SK-N-SH (cell line): Measurements from ENCODE around the gene HHIPL1. TPM values are rescaled to one million over a fixed set of nuclear protein-coding genes. Genes with fewer than 3 reads are reported as not detected.

ENCODE experiments used
- CTCF ChIA-PET: fragments of 300-600, 350-600 bp; formaldehyde crosslinking; extraction: SDS; loops from one replicate; lab custom pipeline; 2021; lab: Yijun Ruan, JAX
- POLR2A ChIA-PET: fragments of 350-600 bp; sonication (Branson Sonifier 250); formaldehyde crosslinking; extraction: SDS; loops from one replicate; lab custom pipeline; 2020; ENCODE audit warnings: antibody characterized with exemption, inconsistent platforms; lab: Yijun Ruan, JAX
- DNase-seq: peaks from one replicate; pipeline ENCODE4 v3.0.0; 2012
- H2AFZ ChIP-seq: fragments of 200-600 bp; sonication (generic); 2 replicates; pipeline ENCODE4 v1.8.1; 2016; ENCODE audit warnings: antibody characterized with exemption, mild to moderate bottlenecking, low read depth
- H3F3A ChIP-seq: fragments of 200-600 bp; sonication (generic); replicated peaks from 2 replicates; pipeline ENCODE3; 2016; ENCODE audit warnings: antibody characterized with exemption, mild to moderate bottlenecking; ENCODE audit not compliant: insufficient read depth
- H3K27ac ChIP-seq, 2 experiments: fragments of 200-500 bp in 1 of 2; fragments of 200-600 bp in 1 of 2; sonication (Bioruptor generic) in 1 of 2; sonication (generic), shearing (Covaris generic) in 1 of 2; 2 replicates each; pipeline versions ENCODE4 v1.5.1 to v1.6.1; 2014 to 2016; ENCODE audit warnings: low read depth in 2 of 2, inconsistent platforms in 1 of 2, low read length in 1 of 2, mild to moderate bottlenecking in 1 of 2, mixed read lengths in 1 of 2
- H3K27me3 ChIP-seq: fragments of 200-600 bp; sonication (generic), shearing (Covaris generic); 2 replicates; pipeline ENCODE4 v1.6.1; 2016; ENCODE audit warnings: mixed run types; ENCODE audit not compliant: insufficient read depth
- H3K36me3 ChIP-seq, 2 experiments: fragments of 200-500 bp in 1 of 2; fragments of 200-600 bp in 1 of 2; sonication (Bioruptor generic) in 1 of 2; sonication (generic) in 1 of 2; replicated peaks in 1 of 2; 2 replicates each; pipeline versions ENCODE3 to v1.5.1; 2014 to 2016; ENCODE audit warnings: low read length in 1 of 2, mild to moderate bottlenecking in 1 of 2; ENCODE audit not compliant: insufficient read depth in 2 of 2, control insufficient read depth in 1 of 2
- H3K4me1 ChIP-seq, 2 experiments: fragments of 200-500 bp in 1 of 2; fragments of 200-600 bp in 1 of 2; sonication (Bioruptor generic) in 1 of 2; sonication (generic), shearing (Covaris generic) in 1 of 2; 2 replicates each; pipeline versions ENCODE4 v1.5.1 to v1.6.1; 2014 to 2016; ENCODE audit warnings: low read depth in 1 of 2, low read length in 1 of 2, mixed run types in 1 of 2; ENCODE audit not compliant: insufficient read depth in 2 of 2, control insufficient read depth in 1 of 2
- H3K4me2 ChIP-seq: fragments of 200-600 bp; sonication (generic), shearing (Covaris generic); 2 replicates; pipeline ENCODE4 v1.6.1; 2017; ENCODE audit warnings: mixed run types
- H3K4me3 ChIP-seq, 2 experiments: fragments of 200-500 bp in 1 of 2; fragments of 200-600 bp in 1 of 2; sonication (Bioruptor generic) in 1 of 2; sonication (generic), shearing (Covaris generic) in 1 of 2; 2 replicates each; pipeline versions ENCODE4 v1.5.1 to v1.8.1; 2014 to 2016; ENCODE audit warnings: low read depth in 2 of 2, inconsistent platforms in 1 of 2, low read length in 1 of 2, mild to moderate bottlenecking in 1 of 2, mixed read lengths in 1 of 2, moderate library complexity in 1 of 2
- H3K79me2 ChIP-seq: fragments of 200-600 bp; sonication (generic); 2 replicates; pipeline ENCODE4 v1.8.1; 2017; ENCODE audit warnings: mild to moderate bottlenecking; ENCODE audit not compliant: insufficient read depth
- H3K9ac ChIP-seq: fragments of 200-600 bp; sonication (generic); 2 replicates; pipeline ENCODE4 v1.6.1; 2017; ENCODE audit warnings: mixed run types
- H3K9me2 ChIP-seq: fragments of 200-600 bp; sonication (generic); 2 replicates; pipeline ENCODE4 v1.6.1; 2017; ENCODE audit warnings: mixed run types
- H3K9me3 ChIP-seq: fragments of 200-600 bp; sonication (generic); 2 replicates; pipeline ENCODE4 v1.6.1; 2017; ENCODE audit warnings: mixed run types, mild to moderate bottlenecking, moderate library complexity
- H4K20me1 ChIP-seq: fragments of 200-600 bp; sonication (generic); 2 replicates; pipeline ENCODE4 v1.6.1; 2017; ENCODE audit warnings: mild to moderate bottlenecking, mixed run types; ENCODE audit not compliant: insufficient read depth
- CHD2 ChIP-seq: fragments of 150-350 bp; IDR thresholded peaks from 2 replicates; pipeline ENCODE4 v1.6.1; 2018; ENCODE audit warnings: low read length; ENCODE audit not compliant: partially characterized antibody
- EZH2phosphoT487 ChIP-seq: fragments of 200-600 bp; sonication (generic); IDR thresholded peaks from 2 replicates; pipeline ENCODE4 v1.6.1; 2017; ENCODE audit warnings: low read depth, mixed run types, mild to moderate bottlenecking, antibody characterized with exemption, moderate library complexity, borderline replicate concordance
- GABPA ChIP-seq: IDR thresholded peaks from 2 replicates; pipeline ENCODE4 v1.4.0; 2012; ENCODE audit warnings: low read depth, mild to moderate bottlenecking
- GATA2 ChIP-seq: sonication (generic); formaldehyde crosslinking; IDR thresholded peaks from 2 replicates; pipeline ENCODE4 v1.5.0; 2020; ENCODE audit warnings: mild to moderate bottlenecking, missing genetic modification reagents
- JUND ChIP-seq: IDR thresholded peaks from 2 replicates; pipeline ENCODE4 v1.4.0; 2012
- MEF2A ChIP-seq: IDR thresholded peaks from 2 replicates; pipeline ENCODE4 v1.4.0; 2012; ENCODE audit warnings: low read depth, borderline replicate concordance
- RAD21 ChIP-seq: IDR thresholded peaks from 2 replicates; pipeline ENCODE4 v1.6.1; 2012; ENCODE audit warnings: mild to moderate bottlenecking, low read length
- RFX5 ChIP-seq: IDR thresholded peaks from 2 replicates; pipeline ENCODE4 v1.6.1; 2012; ENCODE audit warnings: mild to moderate bottlenecking, improper control_type of control experiment, low read length
- SIN3A ChIP-seq: IDR thresholded peaks from 2 replicates; pipeline ENCODE4 v1.6.1; 2012; ENCODE audit warnings: low read depth, mild to moderate bottlenecking, low read length, moderate library complexity, borderline replicate concordance
- TAF1 ChIP-seq: IDR thresholded peaks from 2 replicates; pipeline ENCODE4 v1.6.1; 2012; ENCODE audit warnings: low read depth, mild to moderate bottlenecking, low read length, moderate library complexity, borderline replicate concordance
- TCF12 ChIP-seq: IDR thresholded peaks from 2 replicates; pipeline ENCODE4 v1.4.0; 2012
- WGBS: methylation state at CpG from one replicate; pipeline ENCODE4 v1.1.6; 2017; ENCODE audit warnings: low lambda C conversion rate; 5-methylcytosine and 5-hydroxymethylcytosine counted together
- polyA plus RNA-seq, 3 experiments: library from polyadenylated mRNA; depleted of rRNA; stranded (reverse); fragments of >200 nt; gene quantifications; 2 replicates each; pipeline ENCODE4 v1.2.3, GENCODE V29; 2012
- TF ChIP-seq, protein P1 (sequence below): fragments of 150-350 bp; IDR thresholded peaks from 2 replicates; pipeline ENCODE4 v1.6.1; 2016; ENCODE audit warnings: mild to moderate bottlenecking, low read depth, low read length
- TF ChIP-seq, protein P2 (sequence below): IDR thresholded peaks from 2 replicates; pipeline ENCODE4 v1.4.0; 2012; ENCODE audit warnings: low read depth, borderline replicate concordance
- TF ChIP-seq, protein P3 (sequence below): IDR thresholded peaks from 2 replicates; pipeline ENCODE4; 2012
- TF ChIP-seq, protein P4 (sequence below): IDR thresholded peaks from 2 replicates; pipeline ENCODE4 v1.4.0; 2012; ENCODE audit warnings: low read depth

The HHIPL1 gene
- polyA plus RNA-seq, 1 of the 3 experiments (the other 2 are of a cell fraction) = 0.02 TPM

DNA sequence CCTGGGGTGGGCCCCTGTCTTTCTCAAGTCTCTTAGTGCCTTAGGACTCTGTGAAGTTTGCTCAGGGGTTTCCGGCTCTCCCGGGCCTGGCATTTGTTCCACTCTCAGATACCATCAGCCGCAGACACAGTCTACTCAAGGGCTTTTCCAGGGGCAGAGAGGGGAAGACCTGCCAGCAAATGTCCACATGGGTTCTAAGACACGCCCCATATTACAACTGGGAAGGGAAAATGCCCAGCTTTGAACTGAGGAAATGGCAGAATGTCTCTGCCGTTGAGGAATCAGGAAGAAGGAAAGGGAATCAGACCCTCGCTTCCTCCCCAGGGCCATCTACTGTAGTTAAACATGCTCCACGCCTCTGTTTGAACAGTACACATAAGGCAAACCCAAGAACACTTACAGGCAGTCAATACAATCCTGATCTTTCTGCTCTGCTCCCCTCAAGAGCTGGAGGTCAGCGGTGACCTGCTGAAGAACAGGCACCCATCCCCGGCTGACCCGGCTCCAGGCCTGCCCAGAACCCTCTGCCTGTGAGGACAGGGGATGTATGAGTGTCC lies 48.8 kb upstream of the HHIPL1 start:
- Histone ChIP-seq H3F3A (no peaks in the 10 kb centered on the region), H3K79me2 (peaks cover 96% of the 10 kb centered on the region), H3K27me3 (no peaks in the 10 kb centered on the region), H2AFZ (no peak overlapping the region), H3K27ac (peak overlapping the region in 1 of 2 experiments; percentile 25; a peak in 1 of 4 replicates), H3K9ac (no peak overlapping the region), H3K4me1 (peaks cover 15 to 88% of the 10 kb centered on the region in 2 experiments; a peak in 3 of 4 replicates), H3K9me3 (no peaks in the 10 kb centered on the region), H3K9me2 (no peaks in the 10 kb centered on the region), H3K4me3 (no peak overlapping the region), H3K4me2 (no peak overlapping the region), H3K36me3 (no peaks in the 10 kb centered on the region), H4K20me1 (peaks cover 56% of the 10 kb centered on the region)
- no peak for DNase-seq
- ChIA-PET POLR2A (interaction anchor here (0.8 kb wide), 1 partner anchor 9 kb away, joined by 3 read pairs; no protein-coding TSS in a partner anchor), CTCF (interaction anchor here (1.1 kb wide), 1 partner anchor 33 kb away, joined by 3 read pairs; no protein-coding TSS in a partner anchor)
- WGBS = 82% methylated on average over 8 of the region's 10 CpGs
- TF ChIP-seq JUND (no peak), MEF2A (no peak), GATA2 (CRISPR knock-in tag) (no peak), EZH2phosphoT487 (no peak), SIN3A (no peak)
- TF ChIP-seq, protein P1, sequence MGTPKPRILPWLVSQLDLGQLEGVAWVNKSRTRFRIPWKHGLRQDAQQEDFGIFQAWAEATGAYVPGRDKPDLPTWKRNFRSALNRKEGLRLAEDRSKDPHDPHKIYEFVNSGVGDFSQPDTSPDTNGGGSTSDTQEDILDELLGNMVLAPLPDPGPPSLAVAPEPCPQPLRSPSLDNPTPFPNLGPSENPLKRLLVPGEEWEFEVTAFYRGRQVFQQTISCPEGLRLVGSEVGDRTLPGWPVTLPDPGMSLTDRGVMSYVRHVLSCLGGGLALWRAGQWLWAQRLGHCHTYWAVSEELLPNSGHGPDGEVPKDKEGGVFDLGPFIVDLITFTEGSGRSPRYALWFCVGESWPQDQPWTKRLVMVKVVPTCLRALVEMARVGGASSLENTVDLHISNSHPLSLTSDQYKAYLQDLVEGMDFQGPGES = no peak

DNA sequence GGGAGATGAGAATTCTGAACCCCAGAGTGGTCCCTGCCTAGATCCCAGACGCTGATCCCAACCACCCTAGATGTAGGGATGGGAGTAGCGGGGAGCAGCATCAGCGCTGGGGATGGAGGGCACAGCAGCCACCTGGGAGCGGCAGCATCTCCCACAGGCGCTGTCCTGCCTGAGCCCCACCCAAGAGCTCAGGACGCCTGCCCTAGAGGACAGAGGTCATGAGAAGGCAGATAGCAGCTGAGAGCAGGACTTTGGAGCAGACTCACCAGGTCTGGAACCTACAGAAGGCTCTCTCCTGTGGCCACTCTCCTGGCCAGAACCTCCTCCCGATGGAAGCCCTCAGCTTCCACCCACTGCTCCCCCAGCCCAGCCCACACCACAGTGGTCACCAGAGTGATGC lies 48.2 kb upstream of the HHIPL1 start:
- ChIA-PET CTCF (interaction anchor here (0.6 to 1.1 kb wide), 3 partner anchors 21 to 34 kb away, joined by 3 read pairs; no protein-coding TSS in a partner anchor), POLR2A (no interaction called here)
- Histone ChIP-seq H3K9ac (no peak overlapping the region), H4K20me1 (peaks cover 61% of the 10 kb centered on the region), H2AFZ (no peak overlapping the region), H3K4me3 (no peak overlapping the region), H3K9me2 (no peaks in the 10 kb centered on the region), H3F3A (no peaks in the 10 kb centered on the region), H3K9me3 (no peaks in the 10 kb centered on the region), H3K4me1 (peaks cover 17 to 88% of the 10 kb centered on the region in 2 experiments; a peak in 3 of 4 replicates), H3K36me3 (no peaks in the 10 kb centered on the region), H3K79me2 (peaks cover 96% of the 10 kb centered on the region), H3K4me2 (no peak overlapping the region), H3K27me3 (no peaks in the 10 kb centered on the region), H3K27ac (no peak overlapping the region; a peak in 1 of 4 replicates)
- TF ChIP-seq, protein P1 = no peak
- TF ChIP-seq, protein P2, sequence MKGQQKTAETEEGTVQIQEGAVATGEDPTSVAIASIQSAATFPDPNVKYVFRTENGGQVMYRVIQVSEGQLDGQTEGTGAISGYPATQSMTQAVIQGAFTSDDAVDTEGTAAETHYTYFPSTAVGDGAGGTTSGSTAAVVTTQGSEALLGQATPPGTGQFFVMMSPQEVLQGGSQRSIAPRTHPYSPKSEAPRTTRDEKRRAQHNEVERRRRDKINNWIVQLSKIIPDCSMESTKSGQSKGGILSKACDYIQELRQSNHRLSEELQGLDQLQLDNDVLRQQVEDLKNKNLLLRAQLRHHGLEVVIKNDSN = no peak
- no peak for TF ChIP-seq TCF12
- TF ChIP-seq, protein P3, sequence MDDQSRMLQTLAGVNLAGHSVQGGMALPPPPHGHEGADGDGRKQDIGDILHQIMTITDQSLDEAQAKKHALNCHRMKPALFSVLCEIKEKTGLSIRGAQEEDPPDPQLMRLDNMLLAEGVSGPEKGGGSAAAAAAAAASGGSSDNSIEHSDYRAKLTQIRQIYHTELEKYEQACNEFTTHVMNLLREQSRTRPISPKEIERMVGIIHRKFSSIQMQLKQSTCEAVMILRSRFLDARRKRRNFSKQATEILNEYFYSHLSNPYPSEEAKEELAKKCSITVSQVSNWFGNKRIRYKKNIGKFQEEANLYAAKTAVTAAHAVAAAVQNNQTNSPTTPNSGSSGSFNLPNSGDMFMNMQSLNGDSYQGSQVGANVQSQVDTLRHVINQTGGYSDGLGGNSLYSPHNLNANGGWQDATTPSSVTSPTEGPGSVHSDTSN = no peak
- no peak for TF ChIP-seq EZH2phosphoT487
- no peak for TF ChIP-seq TAF1
- TF ChIP-seq GABPA = no peak
- no peak for TF ChIP-seq MEF2A
- no peak for TF ChIP-seq RFX5
- no peak for TF ChIP-seq SIN3A
- TF ChIP-seq RAD21 = no peak
- TF ChIP-seq, protein P4, sequence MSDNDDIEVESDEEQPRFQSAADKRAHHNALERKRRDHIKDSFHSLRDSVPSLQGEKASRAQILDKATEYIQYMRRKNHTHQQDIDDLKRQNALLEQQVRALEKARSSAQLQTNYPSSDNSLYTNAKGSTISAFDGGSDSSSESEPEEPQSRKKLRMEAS = no peak
- no peak for TF ChIP-seq CHD2
- no CpG with 5 or more reads among the region's 7 CpGs for WGBS
- DNase-seq = no peak
